Measurements from ENCODE around the gene B9D1. TPM values are rescaled to one million over a fixed set of nuclear protein-coding genes. Genes with fewer than 3 reads are reported as not detected.

Gene B9D1
- total RNA-seq, 1 donor from 2014 or later, result 22.6 TPM

- DNase-seq (ENCODE audit: extremely low read depth, low read depth, low spot score), result no peak
Observed at GRCh38 chr17:19388791-19389785, 26.6 kb upstream of the B9D1 start.

GRCh38 chr17:19387921-19388521 lies 25.5 kb upstream of the B9D1 start:
- DNase-seq (ENCODE audit: extremely low read depth, low read depth, low spot score), result no peak

- no peak for DNase-seq (ENCODE audit: extremely low read depth, low read depth, low spot score)
Observed at GRCh38 chr17:19386974-19387920, 24.7 kb upstream of the B9D1 start, which contains the start of gene MFAP4. TSS of gene MFAP4 (minus strand) at chr17:19387190. CDS start at chr17:19387155, 35 bp downstream.

GRCh38 chr17:19386051-19386929 lies 23.8 kb upstream of the B9D1 start:
- no peak for DNase-seq (ENCODE audit: extremely low read depth, low read depth, low spot score)

GRCh38 chr17:19385521-19385983 lies 23.0 kb upstream of the B9D1 start:
- no peak for DNase-seq (ENCODE audit: extremely low read depth, low read depth, low spot score)

GRCh38 chr17:19384723-19385391 lies 22.3 kb upstream of the B9D1 start:
- no peak for DNase-seq (ENCODE audit: extremely low read depth, low read depth, low spot score)

- DNase-seq (ENCODE audit: extremely low read depth, low read depth, low spot score), result no peak
Observed at GRCh38 chr17:19383681-19384470, 21.4 kb upstream of the B9D1 start.

- no peak for DNase-seq (ENCODE audit: extremely low read depth, low read depth, low spot score)
Observed at GRCh38 chr17:19382531-19383444, 20.3 kb upstream of the B9D1 start.

GRCh38 chr17:19381741-19382444 lies 19.4 kb upstream of the B9D1 start:
- no peak for DNase-seq (ENCODE audit: extremely low read depth, low read depth, low spot score)

GRCh38 chr17:19381361-19381740 lies 18.8 kb upstream of the B9D1 start:
- DNase-seq (ENCODE audit: extremely low read depth, low read depth, low spot score), result no peak

- DNase-seq (ENCODE audit: extremely low read depth, low read depth, low spot score), result no peak
Observed at GRCh38 chr17:19380481-19381301, 18.2 kb upstream of the B9D1 start.

- no peak for DNase-seq (ENCODE audit: extremely low read depth, low read depth, low spot score)
Observed at GRCh38 chr17:19379361-19380065, 17.0 kb upstream of the B9D1 start.

- no peak for DNase-seq (ENCODE audit: extremely low read depth, low read depth, low spot score)
Observed at GRCh38 chr17:19378416-19379360, 16.2 kb upstream of the B9D1 start, which contains the start of gene MAPK7. TSS of gene MAPK7 (plus strand) at chr17:19378498. CDS start at chr17:19378901, 403 bp downstream.

All from glomerular endothelial cell (primary cell).